CD4-positive, alpha-beta T cell treated with Interleukin-10 for 1 hour (primary cell): ENCODE results near the gene LRIG2.
"Not testable (repeated sequence)": the region's sequence is repeated elsewhere in the genome, so short reads cannot be mapped to it uniquely, and the experiment has no call there.

Experiments used
- DNase-seq: peaks from one replicate; pipeline ENCODE4 v3.0.0-alpha.2; 2020

The LRIG2 gene

DNA sequence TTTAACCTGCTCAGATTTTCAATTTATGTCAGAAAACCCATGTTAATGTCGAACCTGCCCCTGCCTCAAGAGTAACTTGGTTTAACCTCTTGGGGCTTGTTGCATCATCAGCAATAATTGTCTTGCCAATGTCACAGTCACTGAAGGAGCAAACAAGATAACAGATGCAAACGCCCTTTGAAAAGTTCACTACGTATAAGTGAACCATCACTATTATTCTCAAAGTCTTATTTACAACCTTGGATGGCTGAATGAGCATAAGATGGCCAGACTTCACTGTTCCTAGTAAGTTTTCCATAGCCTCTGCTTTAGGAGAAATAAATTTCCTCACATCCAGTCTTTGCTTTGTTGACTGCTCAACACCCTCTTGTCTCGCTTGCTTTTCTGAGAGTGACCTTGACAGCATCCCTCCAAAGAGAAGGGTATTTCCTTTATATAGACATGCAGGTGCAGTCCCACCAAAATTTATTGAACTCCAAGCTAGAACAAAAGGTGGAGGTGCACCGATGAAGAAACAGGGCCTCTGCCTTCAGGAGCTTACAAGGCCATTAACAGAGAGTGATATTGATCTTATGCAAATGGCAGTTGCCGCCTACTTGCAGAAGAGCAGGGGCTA is 749 bp upstream of the LRIG2 start:
- DNase-seq, result no peak

DNA sequence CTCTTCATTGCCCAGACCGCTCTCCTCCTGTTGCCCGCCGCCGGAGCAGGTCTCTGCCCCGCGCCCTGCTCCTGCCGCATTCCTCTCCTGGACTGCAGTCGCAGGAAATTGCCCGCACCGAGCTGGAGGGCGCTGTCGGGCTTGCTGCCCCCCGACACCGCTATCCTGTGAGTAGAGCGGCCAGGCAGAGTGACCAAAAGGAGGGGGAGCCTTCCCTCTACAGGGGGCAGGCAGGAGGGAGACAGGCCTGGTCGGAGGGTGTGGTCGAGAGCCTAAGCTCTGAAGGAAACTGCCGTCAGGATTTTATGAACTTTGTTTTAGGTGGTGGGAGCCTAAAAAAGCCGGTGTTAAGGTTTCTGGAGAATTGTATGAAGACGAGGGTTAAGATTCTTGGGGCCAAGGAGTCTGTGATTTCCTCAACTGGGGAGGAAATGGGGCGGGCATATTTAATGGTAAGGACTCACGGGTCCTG is 517 bp downstream of the LRIG2 start:
- DNase-seq, result no peak

DNA sequence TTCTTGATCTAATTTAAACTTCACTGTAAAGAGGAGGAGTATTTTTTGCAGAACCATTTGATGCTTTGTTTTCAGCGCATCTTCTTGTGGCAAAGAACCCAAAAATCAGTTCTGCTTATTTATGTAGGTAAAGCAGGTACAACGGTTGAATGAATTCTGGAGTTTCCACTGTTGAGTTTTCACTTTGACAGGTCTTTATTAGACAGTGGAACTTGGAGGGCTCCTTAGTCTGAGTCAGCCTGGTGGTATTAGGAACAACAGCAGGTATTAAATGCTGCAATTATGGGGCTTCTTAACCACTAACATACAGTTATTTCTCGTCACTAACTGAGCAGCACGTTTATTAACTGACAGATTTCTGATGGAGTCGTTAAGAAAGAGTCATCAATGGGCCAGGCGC is 1.2 kb downstream of the LRIG2 start:
- DNase-seq, result no peak

DNA sequence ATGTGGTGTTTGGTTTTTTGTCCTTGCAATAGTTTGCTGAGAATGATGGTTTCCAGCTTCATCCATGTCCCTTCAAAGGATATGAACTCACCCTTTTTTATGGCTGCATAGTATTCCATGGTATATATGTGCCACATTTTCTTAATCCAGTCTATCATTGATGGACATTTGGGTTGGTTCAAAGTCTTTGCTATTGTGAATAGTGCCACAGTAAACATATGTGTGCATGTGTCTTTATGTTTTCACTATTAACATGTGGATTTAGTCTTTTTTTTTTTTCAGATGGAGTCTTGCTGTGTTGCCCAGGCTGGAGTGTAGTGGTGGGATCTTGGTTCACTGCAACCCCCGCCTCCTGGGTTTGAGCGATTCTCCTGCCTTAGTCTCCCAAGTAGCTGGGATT is 5.0 kb downstream of the LRIG2 start:
- DNase-seq, result not testable (repeated sequence)

DNA sequence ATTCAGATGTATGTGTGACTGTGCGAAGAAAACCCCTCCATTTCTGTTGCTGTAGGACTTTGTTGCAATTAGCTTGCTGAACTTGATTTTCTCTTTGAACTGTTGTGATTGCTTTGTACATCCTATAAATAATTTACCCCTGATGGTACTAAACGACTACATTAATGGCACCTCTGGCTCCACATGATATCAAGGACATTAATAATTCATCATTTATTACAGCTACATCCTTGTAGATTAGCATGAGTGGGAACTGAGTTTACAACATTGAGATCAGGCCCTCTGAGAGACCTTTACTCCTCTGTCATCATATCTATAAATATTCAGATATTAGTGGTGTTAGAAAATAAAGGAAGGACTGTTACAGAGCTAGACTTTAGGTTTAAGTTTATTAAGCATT is 13.5 kb downstream of the LRIG2 start:
- DNase-seq, result no peak

DNA sequence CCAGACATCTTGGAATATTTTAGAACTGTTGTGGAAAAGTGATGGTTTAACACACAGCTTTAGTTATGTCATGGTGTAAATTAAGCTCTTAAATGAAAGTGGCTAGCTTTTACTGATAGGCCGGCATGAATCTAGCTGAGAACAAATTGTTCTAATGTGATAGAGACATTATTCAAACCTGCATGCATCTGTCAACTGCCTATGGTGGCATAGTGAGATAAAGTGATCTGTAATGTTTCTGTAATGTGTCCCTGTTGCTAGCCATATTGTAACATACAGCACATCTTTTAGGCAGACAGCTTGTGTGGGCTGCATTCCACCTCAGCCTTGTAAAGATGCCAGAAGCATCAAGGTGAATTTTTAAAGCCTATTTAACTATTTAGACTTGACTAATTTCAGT is 16.0 kb downstream of the LRIG2 start:
- no peak for DNase-seq

DNA sequence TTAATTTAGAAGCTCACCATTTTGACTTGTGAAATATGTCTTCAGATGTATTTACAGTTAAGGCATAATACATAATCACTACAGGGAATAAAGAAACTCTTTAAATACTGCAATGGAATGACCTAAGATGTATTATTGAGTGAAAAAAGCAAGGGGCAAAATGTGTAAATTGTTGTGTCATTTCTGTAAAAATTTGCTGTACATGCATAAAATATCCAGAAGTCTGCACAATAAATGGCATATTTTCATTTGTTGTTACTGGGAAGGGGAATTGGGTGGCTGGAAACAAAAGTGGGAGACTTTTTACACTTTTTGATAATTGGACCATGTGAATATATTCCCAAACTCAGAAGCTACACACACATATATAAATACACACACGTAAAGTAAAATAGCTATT is 17.1 kb downstream of the LRIG2 start:
- no peak for DNase-seq

DNA sequence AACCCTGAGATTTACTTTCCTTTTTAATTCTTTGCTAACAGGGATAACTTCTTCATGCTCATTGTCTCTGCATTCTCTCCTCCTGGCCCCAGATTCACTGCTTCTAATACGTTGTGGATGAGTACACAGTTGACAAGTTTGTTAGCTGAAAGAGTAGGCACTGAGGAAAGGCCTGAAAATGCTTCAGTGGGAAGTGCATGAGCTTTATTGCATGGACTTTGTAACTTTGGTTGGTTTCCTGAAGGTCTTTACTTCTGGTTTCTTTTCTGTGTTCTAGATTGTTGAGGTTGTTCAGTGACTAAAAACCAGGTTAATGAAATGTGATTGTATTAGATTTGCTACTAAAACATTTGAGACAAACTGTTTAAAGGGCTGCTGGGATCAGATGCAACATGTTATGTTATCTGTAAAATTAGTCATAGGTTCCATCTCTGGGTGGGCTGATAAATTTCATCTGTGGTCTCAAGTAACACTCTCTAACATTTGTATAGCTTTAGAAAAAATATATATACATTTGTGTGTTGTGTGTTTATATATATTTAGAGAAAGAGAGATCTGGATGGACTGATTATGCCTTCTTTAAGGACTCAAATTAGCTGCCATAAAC is 19.1 kb downstream of the LRIG2 start:
- no peak for DNase-seq

DNA sequence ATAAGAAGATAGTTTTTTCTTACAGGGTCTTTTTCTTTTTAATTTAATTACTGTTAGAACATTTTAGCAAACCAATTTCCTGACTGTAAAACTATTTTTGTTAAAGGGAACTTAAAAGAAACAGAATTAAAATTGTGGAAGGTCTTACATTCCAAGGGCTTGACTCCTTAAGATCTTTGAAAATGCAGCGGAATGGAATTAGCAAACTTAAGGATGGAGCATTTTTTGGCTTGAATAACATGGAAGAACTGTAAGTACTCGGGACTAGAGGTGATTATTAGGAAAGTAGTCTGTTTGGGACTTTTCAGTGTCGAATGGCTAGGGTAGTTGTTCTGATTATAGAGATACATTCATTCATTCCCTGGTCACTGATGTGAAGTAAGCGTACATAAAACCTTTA is 21.5 kb downstream of the LRIG2 start:
- no peak for DNase-seq

DNA sequence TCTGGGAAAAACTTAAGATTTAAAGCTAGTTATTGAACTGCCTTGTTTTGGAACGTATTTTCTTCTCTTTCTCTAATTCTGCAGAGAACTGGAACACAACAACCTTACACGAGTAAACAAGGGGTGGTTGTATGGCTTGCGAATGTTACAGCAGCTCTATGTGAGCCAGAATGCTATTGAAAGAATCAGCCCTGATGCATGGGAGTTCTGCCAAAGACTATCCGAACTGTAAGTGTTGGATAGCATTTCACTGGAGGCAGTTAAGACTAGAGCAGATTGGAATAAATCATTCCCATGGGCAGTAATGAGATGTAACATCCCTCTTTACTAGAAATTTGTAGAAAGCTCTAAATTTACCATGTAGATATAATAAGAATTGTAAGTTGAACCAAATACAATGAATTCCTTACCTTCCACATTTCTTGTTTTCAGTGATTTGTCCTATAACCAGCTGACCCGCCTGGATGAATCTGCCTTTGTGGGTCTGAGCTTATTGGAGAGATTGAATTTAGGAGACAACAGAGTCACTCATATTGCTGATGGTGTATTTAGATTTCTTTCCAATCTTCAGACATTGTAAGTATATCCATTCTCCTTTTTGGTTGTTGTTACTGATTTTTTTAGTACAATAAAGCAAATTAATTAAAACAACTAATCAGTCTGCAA is 22.9 kb downstream of the LRIG2 start:
- no peak for DNase-seq

DNA sequence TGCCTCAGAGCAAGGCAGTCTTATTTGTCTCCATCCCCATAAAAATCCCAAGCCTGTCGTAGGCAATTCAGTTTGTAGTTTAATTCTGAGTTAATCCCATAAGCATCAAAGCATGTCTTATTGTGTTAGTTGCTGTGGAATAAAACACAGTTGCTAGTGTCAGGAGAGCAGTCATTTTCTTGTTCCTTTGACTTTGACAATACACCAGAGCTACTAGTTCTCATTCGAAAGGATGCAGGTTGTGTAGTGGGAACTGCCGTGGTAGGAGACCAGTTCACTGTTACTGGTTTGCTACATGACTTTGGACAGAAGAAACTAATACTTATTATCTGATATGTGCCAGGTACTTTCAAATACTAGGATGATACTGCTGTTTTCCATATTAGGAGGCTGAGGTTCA is 23.5 kb downstream of the LRIG2 start:
- DNase-seq, result no peak

DNA sequence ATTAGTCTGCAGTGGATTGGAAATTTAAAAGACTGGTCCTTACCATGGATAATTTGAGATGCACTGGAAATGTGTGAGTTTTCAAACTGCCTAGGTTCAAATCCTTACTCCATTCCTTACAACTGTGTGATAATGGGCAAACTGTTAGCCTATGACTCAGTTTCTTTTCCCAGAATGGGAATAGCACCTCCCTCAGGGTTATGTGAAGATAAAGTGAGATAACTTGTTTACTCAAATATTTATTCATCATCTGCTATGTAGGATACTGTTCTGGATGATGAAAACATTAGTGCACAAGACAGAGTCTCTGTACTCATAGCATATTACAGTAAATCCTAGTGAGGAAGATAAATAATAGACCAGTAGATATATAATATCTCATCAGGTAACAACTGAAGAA is 28.6 kb downstream of the LRIG2 start:
- no peak for DNase-seq

DNA sequence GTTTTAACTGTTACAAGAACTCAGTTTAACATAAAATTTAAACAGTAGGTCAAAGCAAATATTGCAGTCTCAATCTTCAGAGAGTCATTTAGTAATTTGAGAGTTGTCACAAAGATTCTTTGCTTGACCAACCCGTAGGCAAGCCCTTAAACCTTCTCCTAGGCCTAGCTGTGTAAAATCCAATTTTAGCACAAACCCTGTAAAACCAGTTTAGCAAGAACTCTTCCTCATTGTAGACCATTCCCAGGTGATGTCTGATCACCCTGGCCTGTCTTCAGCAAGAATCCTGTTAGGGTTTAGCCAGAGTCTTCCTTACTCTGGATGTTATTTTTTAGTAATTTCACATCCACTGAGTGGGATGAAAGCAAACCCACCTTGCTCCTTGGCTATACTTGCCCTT is 30.1 kb downstream of the LRIG2 start:
- no peak for DNase-seq

DNA sequence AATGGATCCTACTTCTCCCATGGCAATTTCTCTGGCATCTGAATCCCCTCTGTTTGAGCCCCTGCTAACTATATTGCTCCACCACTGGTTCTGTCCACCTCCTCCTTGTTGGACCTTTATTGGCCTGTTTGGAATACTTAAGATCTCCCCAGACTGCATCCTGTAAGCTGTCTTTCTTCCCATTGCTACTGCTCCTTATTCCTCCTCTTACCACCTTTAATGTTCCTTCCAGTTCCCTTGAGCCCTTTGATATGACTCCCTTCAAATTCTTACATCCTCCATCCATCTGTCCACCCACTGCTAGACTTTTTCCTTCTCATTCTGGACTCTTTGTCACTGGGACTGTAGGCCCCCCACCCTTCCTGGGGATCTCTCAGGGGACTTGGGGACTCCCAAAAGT is 31.0 kb downstream of the LRIG2 start:
- no peak for DNase-seq

DNA sequence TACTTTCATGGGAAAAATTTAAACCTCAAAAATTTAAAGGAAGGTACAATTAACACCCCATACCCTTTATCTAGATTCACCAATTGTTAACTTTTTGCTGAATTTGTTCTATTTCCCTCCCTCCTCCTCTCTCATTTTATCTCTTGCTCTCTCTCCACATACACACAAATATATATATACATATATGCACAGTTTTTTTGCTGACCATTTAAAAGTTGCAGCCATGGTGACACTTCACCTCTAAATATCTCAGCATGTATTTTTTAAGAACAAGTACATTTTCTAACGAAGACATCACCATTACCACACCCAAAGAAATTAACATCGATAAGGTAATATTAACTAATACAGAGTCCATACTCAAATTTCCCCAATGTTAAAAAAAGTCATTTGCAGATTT is 33.9 kb downstream of the LRIG2 start:
- DNase-seq, result no peak

DNA sequence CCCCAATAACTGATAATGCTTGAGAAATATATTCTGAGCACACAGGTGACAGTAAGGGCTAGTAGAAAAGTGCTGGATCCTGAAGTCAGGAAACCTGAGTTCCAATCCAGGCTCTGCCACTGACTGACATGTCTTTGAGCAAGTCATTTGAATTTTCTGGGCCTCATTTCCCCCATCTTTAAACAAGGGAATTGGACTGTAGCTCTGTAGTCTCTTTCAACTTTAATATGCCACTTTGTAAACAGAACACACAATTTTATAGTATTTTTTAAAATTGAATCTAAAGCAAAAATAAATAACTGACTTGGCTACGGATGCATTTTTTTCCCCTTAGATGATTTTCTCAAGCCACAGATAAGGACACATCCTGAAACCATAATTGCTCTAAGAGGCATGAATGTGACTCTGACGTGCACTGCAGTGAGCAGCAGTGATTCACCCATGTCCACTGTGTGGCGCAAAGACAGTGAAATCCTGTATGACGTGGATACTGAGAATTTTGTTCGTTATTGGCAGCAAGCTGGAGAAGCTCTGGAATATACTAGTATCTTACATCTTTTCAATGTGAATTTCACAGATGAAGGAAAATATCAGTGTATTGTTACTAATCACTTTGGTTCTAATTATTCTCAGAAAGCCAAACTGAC is 37.0 kb downstream of the LRIG2 start:
- DNase-seq, result no peak

DNA sequence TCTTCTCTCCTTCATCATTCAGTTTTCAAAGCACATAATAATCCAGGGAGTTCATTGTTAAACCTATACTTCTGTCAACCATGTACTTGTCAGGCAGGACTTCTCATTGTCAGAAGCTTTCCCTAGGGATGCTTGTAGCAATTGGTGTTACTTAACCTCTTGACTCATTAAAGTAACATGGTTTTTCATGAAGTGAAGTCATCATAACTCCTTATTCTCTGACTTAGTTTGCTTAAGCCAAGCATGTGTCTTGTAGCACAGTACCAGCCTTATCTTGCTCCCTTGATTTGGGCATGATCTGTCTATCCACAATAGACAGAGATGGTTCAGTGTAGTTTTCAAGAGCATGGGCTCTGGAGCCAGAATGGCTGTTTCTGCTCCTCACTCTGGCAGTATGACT is 45.3 kb downstream of the LRIG2 start:
- DNase-seq, result no peak

DNA sequence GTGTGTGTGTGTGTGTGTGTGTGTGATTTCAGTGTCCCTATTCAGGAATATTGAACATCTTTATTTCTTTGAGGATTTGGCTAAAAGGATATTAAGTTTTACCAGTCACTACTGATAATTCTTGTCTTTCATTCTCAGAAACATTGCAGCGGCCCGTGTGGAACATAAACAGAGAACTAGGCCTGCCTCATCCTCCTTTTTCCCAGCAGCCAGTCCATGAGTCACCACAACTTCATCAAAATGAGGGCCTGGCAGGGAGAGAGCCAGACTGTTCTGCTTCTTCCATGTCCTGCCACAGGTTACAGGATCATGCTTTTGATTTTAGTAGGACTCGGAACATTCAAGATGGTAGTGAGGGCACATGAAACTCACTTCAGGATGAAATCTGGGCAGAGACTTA is 50.7 kb downstream of the LRIG2 start:
- DNase-seq, result no peak

DNA sequence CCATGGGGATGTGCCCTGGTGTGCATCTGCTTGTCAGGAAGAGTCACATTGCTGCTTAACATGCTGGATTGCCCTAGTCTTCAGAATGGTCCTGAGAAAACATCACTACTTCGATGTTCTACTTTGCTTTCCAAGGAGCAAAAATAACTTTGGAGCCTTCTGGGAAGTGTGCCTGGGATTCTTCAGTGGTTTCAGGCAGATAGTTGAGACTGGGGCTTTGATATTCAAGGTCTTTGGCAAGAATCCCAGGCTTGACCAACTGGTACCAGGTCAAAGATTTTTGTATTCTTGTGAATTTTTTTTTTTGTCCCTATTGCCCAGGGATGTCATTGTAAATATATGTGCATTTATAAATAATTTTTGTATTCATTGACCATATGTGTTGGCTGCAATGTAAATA is 51.4 kb downstream of the LRIG2 start:
- no peak for DNase-seq

DNA sequence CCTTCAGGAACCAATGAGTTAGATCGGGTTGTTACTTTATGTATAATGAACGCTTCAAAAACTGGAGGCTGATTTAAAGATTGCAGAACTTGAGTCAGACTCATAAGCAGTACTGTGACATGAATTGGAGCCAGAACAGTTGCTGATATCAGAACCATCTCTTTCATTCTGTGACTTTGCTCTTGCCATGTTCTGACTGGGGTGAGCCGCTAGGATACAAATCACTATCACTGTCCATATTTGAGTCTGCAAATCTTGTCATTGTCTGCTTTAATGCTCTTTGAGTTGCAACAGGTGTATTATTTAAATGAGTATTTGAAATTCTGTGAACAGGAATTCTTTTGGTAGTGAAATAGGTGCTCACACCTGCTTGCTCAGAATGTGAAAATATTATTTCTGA is 52.5 kb downstream of the LRIG2 start:
- DNase-seq, result no peak

DNA sequence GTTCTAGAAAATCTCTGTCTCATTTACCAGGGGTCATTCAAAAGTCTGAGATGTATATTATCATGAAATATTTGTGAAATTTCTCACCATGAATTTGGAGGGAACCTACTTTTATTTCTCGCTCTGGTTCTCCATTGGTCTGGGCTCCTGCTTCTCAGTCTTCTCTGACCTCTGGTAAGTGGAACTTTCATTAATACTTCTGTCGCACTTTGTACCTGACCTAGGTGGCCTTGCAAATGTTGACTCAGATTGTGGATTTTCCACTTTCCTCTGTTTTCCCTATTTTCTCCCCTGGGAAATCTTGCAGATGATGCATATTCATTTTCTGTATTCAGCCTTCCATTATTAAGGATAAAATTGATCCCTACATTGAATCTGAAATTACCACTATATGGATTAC is 53.2 kb downstream of the LRIG2 start:
- no peak for DNase-seq

DNA sequence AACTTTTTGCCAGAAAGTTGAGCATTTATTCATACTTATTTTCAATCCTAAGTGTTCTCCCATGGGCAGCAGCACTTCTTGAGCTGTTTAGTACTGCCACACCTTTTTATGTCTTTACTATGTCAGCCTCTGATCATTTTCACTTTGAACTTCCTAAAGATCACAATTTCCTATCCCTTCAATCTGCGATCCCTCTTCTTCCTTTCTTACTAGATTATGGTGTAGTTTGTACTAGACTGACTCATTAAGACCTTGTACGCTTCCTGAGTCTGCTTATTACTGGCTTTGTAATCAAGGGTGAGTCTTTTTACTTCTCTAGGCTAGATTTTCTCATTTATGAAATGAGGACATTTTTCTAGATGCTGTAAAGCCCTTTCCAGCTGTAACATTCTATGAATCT is 55.1 kb downstream of the LRIG2 start:
- DNase-seq, result no peak

DNA sequence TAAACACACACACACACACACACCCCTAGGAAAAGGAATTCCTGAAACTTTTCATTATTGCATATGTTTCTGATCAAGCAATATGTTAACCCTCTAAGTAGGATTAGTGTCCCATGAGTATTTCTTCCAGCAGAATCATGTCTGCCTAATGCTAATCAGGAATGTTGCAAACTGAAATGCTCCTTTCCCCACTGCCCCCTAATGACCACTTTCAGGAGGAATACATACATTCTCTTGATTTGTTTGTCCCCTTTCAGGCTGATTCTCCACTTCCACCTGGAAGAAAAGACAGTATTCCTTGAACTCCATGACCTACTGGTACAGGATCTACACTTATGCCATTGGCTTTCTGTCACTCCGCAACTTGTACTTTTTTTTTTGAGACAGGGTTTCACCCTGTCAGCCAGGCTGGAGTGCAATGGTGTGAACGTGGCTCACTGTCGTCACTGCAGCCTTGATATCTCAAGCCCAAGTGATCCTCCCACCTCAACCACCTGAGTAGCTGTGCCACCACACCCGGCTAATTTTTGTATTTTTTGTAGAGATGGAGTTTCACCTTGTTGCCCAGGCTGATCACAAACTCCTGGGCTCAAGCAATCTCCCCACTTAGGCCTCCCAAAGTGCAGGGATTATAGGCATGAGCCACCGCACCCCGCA is 56.7 kb downstream of the LRIG2 start:
- DNase-seq, result no peak

DNA sequence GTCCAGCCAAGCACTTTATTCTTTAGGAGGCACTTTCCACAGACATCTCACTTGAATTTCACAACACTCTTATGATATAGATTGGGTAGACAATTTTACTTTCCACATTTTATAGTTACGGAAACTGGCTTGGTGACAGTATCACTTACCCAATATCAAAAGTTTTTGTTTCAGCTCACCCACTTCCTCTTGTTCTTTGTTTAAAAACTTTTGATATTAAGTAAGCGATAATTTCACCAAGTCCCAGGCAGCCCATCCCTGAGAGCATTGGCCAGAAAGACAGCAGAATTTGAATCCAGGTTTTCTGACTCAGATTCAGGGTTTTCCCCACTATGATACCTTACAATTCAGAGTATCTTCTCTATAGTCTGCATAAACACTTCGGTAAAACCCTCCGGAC is 60.0 kb downstream of the LRIG2 start:
- peak; percentile 5 for DNase-seq
